ENCODE results near the gene ATP5MC3. TPM values are rescaled to one million over a fixed set of nuclear protein-coding genes. Genes with fewer than 3 reads are reported as not detected.

ATP5MC3 gene
- polyA plus RNA-seq, 12 donors, result 108 to 251 (median 231) TPM; not detected in 1

- no peak for DNase-seq
Measured at GRCh38 chr2:175170659-175171304, 10.7 kb downstream of the ATP5MC3 start.

- DNase-seq, result no peak
Measured at GRCh38 chr2:175169191-175169590, 12.3 kb downstream of the ATP5MC3 start.

- no peak for DNase-seq
Measured at GRCh38 chr2:175168564-175168945, 13.0 kb downstream of the ATP5MC3 start.

- DNase-seq, result peak; percentile 98
Measured at GRCh38 chr2:175167792-175168563, 13.5 kb downstream of the ATP5MC3 start, which contains the start of gene ATF2. Gene ATF2, minus strand, starts transcription at chr2:175168203. Its CDS starts 31,760 bp downstream, at chr2:175136443.

GRCh38 chr2:175167076-175167791 lies 14.3 kb downstream of the ATP5MC3 start:
- no peak for DNase-seq

GRCh38 chr2:175166216-175166824 lies 15.2 kb downstream of the ATP5MC3 start:
- no peak for DNase-seq

- DNase-seq, result no peak
Measured at GRCh38 chr2:175164235-175164634, 17.3 kb downstream of the ATP5MC3 start.

- DNase-seq, result no peak
Measured at GRCh38 chr2:175158894-175159293, 22.6 kb downstream of the ATP5MC3 start.

- DNase-seq, result no peak
Measured at GRCh38 chr2:175156534-175156933, 25.0 kb downstream of the ATP5MC3 start.

GRCh38 chr2:175154661-175155082 lies 26.8 kb downstream of the ATP5MC3 start:
- DNase-seq, result no peak

- no peak for DNase-seq
Measured at GRCh38 chr2:175152242-175152641, 29.3 kb downstream of the ATP5MC3 start.

GRCh38 chr2:175151791-175152190 lies 29.7 kb downstream of the ATP5MC3 start:
- DNase-seq, result no peak

GRCh38 chr2:175147186-175147585 lies 34.3 kb downstream of the ATP5MC3 start:
- no peak for DNase-seq

- no peak for DNase-seq
Measured at GRCh38 chr2:175143678-175144077, 37.8 kb downstream of the ATP5MC3 start.

GRCh38 chr2:175143191-175143590 lies 38.3 kb downstream of the ATP5MC3 start:
- no peak for DNase-seq

GRCh38 chr2:175140332-175140731 lies 41.2 kb downstream of the ATP5MC3 start:
- no peak for DNase-seq

GRCh38 chr2:175137793-175138192 lies 43.7 kb downstream of the ATP5MC3 start:
- no peak for DNase-seq

GRCh38 chr2:175136334-175137215 lies 44.9 kb downstream of the ATP5MC3 start:
- no peak for DNase-seq

GRCh38 chr2:175135862-175136261 lies 45.6 kb downstream of the ATP5MC3 start:
- no peak for DNase-seq

- no peak for DNase-seq
Measured at GRCh38 chr2:175135177-175135576, 46.3 kb downstream of the ATP5MC3 start.

- DNase-seq, result no peak
Measured at GRCh38 chr2:175131252-175131651, 50.3 kb downstream of the ATP5MC3 start.

All from muscle of arm (tissue), 12 donors.